ENCODE results near the gene DR1. TPM values are rescaled to one million over a fixed set of nuclear protein-coding genes. Genes with fewer than 3 reads are reported as not detected.

The DR1 gene
- total RNA-seq, result 37.4 and 68.4 TPM in 2 replicates

DNA sequence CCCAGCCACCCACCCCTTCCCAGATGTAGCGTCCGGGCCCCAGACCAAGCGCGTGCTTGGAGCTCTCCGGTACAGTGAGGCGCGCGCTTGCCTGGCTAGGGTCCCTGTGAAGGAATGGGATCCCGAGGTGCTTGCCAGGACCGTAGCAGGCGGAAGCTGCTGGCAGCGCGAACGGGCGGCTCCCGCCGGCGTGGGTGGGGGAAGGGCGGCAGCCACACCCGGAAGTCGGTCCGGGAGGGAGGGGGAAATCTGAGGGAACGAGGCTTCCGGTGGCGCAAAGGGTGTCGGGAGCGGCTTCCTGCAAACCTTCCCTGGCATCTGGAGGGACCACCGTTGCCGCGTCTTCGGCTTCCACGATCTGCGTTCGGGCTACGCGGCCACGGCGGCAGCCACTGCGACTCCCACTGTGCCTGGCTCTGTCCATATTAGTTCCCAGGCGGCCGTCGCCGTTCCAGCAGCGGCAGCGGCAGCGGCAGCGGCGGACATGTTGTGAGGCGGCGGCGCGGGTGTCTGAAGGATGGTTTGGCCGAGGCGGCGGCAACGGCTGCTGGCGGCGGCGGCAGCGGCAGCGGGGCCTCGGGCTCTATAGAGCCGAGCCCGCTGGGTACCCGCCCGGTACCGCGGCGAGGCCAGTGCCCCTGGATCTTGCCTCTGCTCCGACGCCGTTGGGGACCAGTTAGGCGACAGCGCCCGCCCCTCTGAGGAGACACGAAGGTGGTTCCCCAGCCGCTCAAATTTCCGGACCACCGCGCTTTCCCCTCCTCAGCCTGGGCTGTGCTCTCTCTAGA lies at the start of gene DR1:
Gene DR1, plus strand, starts transcription at position 275 of the 788 bp plus-strand sequence. CDS start 739 bp downstream, outside the sequence.

Other genes starting within 250 kb of the DR1 start
- gene TMED5, start 165.5 kb upstream of the DR1 start, total RNA-seq, result 75.9 and 79.7 TPM in 2 replicates
- 6.6 and 8.0 TPM in 2 replicates for gene CCDC18, start 165.2 kb upstream of the DR1 start, total RNA-seq
- gene FNBP1L, start 102.2 kb downstream of the DR1 start, total RNA-seq, result 20.5 and 43.6 TPM in 2 replicates

All from tracheal epithelial cell (primary cell).